ENCODE results near the gene GAA. TPM values are rescaled to one million over a fixed set of nuclear protein-coding genes. Genes with fewer than 3 reads are reported as not detected.

The GAA gene
- total and polyA plus RNA-seq, 2 of the 13 experiments (the other 11 are each of a cell fraction or from before 2014, with no cell fraction given), result 21.6 to 36.4 TPM

DNA sequence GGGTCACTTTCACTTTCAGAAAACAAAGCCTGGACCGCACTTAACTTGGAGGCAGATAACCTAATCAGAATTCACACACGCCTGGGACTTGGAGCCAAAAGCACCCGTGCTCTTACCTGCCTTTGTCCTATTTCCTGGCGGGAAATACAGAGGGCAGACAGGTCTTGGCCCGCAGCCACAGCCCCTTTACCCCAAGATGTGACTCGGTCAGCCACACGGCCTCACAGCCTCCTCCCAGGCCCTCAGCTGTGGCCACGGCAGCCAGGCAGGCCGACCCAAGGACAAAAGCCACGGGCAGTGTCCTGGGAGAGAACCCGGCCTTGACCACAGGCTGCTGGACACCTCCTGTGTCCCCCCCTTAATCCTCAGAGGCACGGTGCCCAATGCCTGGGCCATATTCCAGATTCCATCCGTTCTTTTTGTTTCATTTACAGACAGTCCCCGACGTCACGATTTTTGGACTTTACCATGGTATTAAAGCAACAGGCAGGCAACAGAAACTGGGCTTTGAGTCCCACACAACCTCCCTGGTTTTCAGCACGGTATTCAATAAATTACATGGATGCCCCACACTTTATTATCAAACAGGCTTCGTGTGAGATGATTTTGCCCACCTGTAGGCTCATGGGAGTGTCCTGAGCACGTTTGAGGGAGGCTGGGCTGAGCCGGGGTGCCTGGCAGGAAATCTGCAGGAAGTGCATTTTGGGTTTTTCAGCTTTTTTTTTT lies 30.1 kb upstream of the GAA start (continued):
- TF ChIP-seq ZSCAN31 (CRISPR knock-in tag; IDR thresholded peaks at IDR 0.05; ENCODE audit: low read depth) (0 out of 2 replicates have a peak, but pooled peaks have one; percentile 45), SNRNP70 (IDR thresholded peaks at IDR 0.05; ENCODE audit: low read depth, low read length) (no peak), BHLHE40 (IDR thresholded peaks at IDR 0.05; ENCODE audit: low read length) (no peak), FOXK1 (CRISPR knock-in tag; IDR thresholded peaks at IDR 0.05; ENCODE audit: borderline replicate concordance, low read depth) (no peak), MLLT10 (CRISPR knock-in tag; IDR thresholded peaks at IDR 0.05) (no peak), ZSCAN22 (CRISPR knock-in tag; IDR thresholded peaks at IDR 0.05) (no peak), TSC22D2 (CRISPR knock-in tag; IDR thresholded peaks at IDR 0.05; ENCODE audit: borderline replicate concordance) (no peak), DNMT1 (CRISPR knock-in tag; IDR thresholded peaks at IDR 0.05) (no peak), KLF9 (CRISPR knock-in tag; IDR thresholded peaks at IDR 0.05; ENCODE audit: low read depth) (no peak), GLI4 (CRISPR knock-in tag; IDR thresholded peaks at IDR 0.05; ENCODE audit: borderline replicate concordance) (peak; percentile 92; the same call in 1 of the 2 replicates), NR1H2 (CRISPR knock-in tag; IDR thresholded peaks at IDR 0.05; ENCODE audit: borderline replicate concordance, low read depth) (no peak)
- TF ChIP-seq, protein P1, sequence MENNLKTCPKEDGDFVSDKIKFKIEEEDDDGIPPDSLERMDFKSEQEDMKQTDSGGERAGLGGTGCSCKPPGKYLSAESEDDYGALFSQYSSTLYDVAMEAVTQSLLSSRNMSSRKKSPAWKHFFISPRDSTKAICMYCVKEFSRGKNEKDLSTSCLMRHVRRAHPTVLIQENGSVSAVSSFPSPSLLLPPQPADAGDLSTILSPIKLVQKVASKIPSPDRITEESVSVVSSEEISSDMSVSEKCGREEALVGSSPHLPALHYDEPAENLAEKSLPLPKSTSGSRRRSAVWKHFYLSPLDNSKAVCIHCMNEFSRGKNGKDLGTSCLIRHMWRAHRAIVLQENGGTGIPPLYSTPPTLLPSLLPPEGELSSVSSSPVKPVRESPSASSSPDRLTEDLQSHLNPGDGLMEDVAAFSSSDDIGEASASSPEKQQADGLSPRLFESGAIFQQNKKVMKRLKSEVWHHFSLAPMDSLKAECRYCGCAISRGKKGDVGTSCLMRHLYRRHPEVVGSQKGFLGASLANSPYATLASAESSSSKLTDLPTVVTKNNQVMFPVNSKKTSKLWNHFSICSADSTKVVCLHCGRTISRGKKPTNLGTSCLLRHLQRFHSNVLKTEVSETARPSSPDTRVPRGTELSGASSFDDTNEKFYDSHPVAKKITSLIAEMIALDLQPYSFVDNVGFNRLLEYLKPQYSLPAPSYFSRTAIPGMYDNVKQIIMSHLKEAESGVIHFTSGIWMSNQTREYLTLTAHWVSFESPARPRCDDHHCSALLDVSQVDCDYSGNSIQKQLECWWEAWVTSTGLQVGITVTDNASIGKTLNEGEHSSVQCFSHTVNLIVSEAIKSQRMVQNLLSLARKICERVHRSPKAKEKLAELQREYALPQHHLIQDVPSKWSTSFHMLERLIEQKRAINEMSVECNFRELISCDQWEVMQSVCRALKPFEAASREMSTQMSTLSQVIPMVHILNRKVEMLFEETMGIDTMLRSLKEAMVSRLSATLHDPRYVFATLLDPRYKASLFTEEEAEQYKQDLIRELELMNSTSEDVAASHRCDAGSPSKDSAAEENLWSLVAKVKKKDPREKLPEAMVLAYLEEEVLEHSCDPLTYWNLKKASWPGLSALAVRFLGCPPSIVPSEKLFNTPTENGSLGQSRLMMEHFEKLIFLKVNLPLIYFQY (CRISPR knock-in tag; IDR thresholded peaks at IDR 0.05; ENCODE audit: borderline replicate concordance), result no peak
- TF ChIP-seq, protein P2, sequence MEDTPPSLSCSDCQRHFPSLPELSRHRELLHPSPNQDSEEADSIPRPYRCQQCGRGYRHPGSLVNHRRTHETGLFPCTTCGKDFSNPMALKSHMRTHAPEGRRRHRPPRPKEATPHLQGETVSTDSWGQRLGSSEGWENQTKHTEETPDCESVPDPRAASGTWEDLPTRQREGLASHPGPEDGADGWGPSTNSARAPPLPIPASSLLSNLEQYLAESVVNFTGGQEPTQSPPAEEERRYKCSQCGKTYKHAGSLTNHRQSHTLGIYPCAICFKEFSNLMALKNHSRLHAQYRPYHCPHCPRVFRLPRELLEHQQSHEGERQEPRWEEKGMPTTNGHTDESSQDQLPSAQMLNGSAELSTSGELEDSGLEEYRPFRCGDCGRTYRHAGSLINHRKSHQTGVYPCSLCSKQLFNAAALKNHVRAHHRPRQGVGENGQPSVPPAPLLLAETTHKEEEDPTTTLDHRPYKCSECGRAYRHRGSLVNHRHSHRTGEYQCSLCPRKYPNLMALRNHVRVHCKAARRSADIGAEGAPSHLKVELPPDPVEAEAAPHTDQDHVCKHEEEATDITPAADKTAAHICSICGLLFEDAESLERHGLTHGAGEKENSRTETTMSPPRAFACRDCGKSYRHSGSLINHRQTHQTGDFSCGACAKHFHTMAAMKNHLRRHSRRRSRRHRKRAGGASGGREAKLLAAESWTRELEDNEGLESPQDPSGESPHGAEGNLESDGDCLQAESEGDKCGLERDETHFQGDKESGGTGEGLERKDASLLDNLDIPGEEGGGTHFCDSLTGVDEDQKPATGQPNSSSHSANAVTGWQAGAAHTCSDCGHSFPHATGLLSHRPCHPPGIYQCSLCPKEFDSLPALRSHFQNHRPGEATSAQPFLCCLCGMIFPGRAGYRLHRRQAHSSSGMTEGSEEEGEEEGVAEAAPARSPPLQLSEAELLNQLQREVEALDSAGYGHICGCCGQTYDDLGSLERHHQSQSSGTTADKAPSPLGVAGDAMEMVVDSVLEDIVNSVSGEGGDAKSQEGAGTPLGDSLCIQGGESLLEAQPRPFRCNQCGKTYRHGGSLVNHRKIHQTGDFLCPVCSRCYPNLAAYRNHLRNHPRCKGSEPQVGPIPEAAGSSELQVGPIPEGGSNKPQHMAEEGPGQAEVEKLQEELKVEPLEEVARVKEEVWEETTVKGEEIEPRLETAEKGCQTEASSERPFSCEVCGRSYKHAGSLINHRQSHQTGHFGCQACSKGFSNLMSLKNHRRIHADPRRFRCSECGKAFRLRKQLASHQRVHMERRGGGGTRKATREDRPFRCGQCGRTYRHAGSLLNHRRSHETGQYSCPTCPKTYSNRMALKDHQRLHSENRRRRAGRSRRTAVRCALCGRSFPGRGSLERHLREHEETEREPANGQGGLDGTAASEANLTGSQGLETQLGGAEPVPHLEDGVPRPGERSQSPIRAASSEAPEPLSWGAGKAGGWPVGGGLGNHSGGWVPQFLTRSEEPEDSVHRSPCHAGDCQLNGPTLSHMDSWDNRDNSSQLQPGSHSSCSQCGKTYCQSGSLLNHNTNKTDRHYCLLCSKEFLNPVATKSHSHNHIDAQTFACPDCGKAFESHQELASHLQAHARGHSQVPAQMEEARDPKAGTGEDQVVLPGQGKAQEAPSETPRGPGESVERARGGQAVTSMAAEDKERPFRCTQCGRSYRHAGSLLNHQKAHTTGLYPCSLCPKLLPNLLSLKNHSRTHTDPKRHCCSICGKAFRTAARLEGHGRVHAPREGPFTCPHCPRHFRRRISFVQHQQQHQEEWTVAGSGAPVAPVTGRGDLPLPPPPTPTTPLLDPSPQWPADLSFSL (CRISPR knock-in tag; IDR thresholded peaks at IDR 0.05), result 0 out of 2 replicates have a peak, but pooled peaks have one; percentile 19
- TF ChIP-seq, protein P3, sequence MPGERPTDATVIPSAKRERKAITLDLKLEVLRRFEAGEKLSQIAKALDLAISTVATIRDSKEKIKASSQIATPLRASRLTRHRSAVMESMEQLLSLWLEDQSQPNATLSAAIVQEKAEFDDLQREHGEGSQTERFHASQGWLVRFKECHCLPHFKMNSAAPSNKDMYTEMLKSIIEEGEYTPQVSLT (CRISPR knock-in tag; IDR thresholded peaks at IDR 0.05; ENCODE audit: borderline replicate concordance, low read depth), result no peak
- TF ChIP-seq, protein P4, sequence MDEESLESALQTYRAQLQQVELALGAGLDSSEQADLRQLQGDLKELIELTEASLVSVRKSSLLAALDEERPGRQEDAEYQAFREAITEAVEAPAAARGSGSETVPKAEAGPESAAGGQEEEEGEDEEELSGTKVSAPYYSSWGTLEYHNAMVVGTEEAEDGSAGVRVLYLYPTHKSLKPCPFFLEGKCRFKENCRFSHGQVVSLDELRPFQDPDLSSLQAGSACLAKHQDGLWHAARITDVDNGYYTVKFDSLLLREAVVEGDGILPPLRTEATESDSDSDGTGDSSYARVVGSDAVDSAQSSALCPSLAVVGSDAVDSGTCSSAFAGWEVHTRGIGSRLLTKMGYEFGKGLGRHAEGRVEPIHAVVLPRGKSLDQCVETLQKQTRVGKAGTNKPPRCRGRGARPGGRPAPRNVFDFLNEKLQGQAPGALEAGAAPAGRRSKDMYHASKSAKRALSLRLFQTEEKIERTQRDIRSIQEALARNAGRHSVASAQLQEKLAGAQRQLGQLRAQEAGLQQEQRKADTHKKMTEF (CRISPR knock-in tag; IDR thresholded peaks at IDR 0.05), result peak; percentile 27; the same call in 1 of the 2 replicates
- TF ChIP-seq, protein P5, sequence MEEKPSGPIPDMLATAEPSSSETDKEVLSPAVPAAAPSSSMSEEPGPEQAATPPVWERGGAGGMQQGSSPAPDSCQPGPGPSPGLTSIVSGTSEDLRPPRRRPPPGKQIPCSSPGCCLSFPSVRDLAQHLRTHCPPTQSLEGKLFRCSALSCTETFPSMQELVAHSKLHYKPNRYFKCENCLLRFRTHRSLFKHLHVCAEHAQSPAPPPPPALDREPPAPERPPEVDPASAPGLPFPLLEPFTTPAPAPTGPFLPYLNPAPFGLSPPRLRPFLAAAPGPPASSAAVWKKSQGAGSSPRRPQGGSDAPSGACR (CRISPR knock-in tag; IDR thresholded peaks at IDR 0.05), result no peak

All from HepG2 (cell line).